ENCODE data around the gene ABHD17B.

- TF ChIP-seq ZBTB7A (IDR thresholded peaks at IDR 0.05; ENCODE audit: low read depth): no peak
- TF ChIP-seq USF1 (IDR thresholded peaks at IDR 0.05): no peak
- TF ChIP-seq REST (IDR thresholded peaks at IDR 0.05; ENCODE audit: low read depth): no peak
- TF ChIP-seq EP300 (IDR thresholded peaks at IDR 0.05; ENCODE audit: borderline replicate concordance): no peak
- TF ChIP-seq MAX (IDR thresholded peaks at IDR 0.05): no peak
- TF ChIP-seq YY1 (IDR thresholded peaks at IDR 0.05; ENCODE audit: low read depth): no peak
- TF ChIP-seq CREB1 (IDR thresholded peaks at IDR 0.05; ENCODE audit: low read depth): no peak
- no peak for TF ChIP-seq FOXM1 (IDR thresholded peaks at IDR 0.05; ENCODE audit: borderline replicate concordance, low read depth)
- TF ChIP-seq NFIC (IDR thresholded peaks at IDR 0.05): no peak
- no peak for TF ChIP-seq TEAD4 (IDR thresholded peaks at IDR 0.05)
These were observed 71.3 kb downstream of the ABHD17B start for GRCh38 chr9:71839668-71840067.

Measured in Ishikawa (cell line).